ENCODE results near the gene KRTAP10-11. TPM values are rescaled to one million over a fixed set of nuclear protein-coding genes. Genes with fewer than 3 reads are reported as not detected.
"Not testable (repeated sequence)": the region's sequence is repeated elsewhere in the genome, so short reads cannot be mapped to it uniquely, and the experiment has no call there.

KRTAP10-11 gene
- total RNA-seq, 1 donor from 2014 or later = not detected

DNA sequence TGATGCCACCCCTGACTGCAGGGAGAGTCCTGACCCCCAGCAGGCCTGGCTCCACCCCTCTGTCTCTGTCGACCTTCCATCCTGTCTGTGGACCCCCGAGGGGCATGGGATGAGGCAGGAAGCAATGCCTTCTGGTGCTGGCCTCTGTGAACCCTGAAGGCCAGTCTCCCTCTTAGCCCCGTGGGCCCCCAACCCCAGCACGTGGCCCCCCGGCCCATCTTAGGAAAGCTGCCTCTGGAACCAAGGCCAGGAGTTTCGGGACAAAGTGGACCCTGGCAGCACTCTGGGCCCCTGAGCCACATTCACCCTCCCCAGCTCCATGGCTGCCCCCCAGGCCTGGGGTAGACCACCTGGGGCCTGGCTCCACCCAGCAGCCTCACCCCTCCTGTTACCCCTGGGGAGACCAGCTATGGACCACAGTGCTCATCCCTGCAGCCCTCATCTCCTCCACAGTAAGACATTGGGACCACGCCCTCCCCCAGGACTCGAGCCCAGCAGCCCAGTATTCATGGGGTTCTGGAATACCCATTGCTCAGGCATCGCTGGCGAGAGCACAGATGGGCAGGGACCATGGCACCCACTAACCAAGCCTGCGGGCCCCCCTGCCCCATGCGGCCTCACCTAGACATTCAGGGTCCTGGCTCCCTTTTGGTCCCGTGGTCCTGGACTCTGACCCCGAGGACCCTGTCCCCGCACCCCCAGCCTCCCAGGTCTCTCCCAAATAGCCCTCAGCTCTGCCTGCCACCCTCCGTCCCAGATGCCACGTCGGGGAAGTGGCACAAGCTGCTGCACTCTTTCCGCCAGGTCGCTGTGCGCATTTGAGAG is 7.5 kb upstream of the KRTAP10-11 start:
- DNase-seq (ENCODE audit: low read depth in 2 of 2) = not testable (repeated sequence)

GRCh38 chr21:44639331-44639655 is 6.9 kb upstream of the KRTAP10-11 start:
- DNase-seq (ENCODE audit: low read depth in 2 of 2) = no peak

- DNase-seq (ENCODE audit: low read depth in 2 of 2) = no peak
Measured at GRCh38 chr21:44640761-44641160, 5.5 kb upstream of the KRTAP10-11 start.

GRCh38 chr21:44643741-44644310 is 2.4 kb upstream of the KRTAP10-11 start:
- DNase-seq (ENCODE audit: low read depth in 2 of 2) = no peak

DNA sequence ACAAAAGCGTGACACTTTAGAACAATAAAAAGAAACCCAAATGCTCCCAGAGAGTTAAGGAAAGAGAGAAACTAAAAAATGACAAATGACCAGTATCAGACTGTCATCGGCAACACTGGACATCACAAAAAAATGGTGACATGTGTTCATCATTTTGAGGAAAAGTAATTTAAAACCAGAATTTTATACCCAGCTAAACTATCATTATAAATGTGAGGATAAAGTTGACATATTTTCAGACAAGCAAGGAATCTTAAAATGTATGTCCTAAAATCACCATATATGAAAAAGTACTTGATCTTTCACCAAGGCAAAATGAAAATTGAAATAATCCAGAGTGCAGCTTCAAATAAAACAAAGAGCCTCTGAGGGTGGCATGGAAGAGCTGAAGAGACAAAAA is 1.3 kb upstream of the KRTAP10-11 start:
- DNase-seq (ENCODE audit: low read depth in 2 of 2) = no peak

DNA sequence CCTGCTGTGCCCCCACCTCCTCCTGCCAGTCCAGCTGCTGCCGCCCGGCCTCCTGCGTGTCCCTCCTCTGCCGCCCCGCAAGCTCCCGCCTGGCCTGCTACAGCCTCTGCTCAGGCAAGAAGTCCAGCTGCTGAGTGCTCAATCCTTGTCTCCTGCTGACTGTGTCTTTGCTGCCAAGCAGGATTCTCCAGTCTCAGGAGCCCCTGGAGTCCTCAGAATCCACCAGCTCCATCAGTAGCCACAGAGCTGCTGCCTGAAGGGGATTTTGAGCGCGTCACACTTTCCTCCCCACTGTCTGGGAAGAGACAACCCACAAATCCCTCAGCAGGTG is 973 bp downstream of the KRTAP10-11 start:
- DNase-seq (ENCODE audit: low read depth in 2 of 2) = no peak

DNA sequence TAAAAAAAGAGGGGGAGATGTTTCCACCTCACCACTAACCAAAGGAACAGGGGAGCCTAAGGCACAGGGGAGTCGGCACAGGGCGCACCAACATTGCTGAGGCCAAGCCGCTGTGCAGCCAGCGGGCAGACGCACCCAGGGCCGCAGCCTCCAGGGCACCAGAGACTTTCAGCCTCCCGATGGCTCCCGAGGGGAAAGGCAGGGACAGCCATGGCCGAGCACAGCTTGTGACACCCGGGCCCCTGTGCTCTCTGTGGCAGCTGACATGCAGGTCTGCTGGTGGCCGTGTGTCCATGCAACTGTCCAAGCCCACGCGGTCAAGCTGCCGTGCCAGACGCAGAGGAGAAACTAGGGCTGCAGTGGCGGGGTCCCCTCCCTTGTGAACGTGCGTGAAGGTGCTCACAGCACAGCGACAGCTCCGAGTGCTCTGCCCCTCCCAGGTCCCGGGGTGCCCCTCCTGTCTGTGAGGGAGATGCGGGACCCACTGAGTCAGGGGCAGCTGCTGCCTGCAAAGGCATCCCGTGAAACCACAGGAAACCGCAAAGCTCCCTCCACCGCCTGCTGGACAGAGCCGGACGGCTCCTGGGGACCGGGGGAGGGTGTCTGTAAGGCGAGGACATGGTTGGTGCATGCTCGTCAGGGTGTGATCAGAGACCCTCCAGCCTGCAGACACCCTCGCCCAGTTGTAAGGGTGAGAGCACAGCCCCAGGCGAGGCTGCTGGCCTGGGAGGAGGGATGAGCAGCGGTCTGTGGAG is 2.5 kb downstream of the KRTAP10-11 start:
- no peak for DNase-seq (ENCODE audit: low read depth in 2 of 2)

- DNase-seq (ENCODE audit: low read depth in 2 of 2) = no peak
Measured at GRCh38 chr21:44649521-44650100, 3.4 kb downstream of the KRTAP10-11 start.

DNA sequence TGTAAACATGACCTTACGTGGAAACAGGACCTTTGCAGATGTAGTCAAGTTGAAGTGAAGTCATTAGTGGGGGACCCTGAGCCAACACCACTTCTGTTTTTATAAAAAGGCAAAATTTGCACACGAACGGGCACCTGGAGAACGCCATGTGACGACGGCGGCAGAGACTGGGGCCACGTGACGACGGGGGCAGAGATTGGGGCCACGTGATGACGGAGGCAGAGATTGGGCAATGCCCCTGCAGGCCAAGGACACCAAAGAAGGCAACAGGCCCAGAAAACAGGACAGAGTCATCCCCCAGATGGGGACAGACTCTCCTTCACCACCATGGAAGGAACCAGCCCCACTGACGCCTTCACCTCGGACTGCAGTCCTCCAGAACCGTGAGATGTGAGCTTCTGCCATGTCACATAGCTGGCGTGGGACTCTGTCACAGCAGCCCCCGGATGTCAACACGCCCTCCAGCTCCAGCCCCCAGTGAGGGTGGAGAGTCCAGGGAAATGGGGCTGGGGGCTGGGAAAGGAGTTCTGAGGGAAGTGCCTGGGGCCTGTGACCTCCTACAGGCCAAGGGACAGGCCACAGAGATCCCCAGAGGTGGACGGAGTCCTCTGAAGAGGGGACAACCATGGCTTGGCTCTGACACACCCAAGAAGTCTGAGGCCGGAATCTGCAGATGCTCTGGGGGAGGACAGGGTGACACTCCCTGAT is 4.2 kb downstream of the KRTAP10-11 start:
- DNase-seq (ENCODE audit: low read depth in 2 of 2) = no peak

DNA sequence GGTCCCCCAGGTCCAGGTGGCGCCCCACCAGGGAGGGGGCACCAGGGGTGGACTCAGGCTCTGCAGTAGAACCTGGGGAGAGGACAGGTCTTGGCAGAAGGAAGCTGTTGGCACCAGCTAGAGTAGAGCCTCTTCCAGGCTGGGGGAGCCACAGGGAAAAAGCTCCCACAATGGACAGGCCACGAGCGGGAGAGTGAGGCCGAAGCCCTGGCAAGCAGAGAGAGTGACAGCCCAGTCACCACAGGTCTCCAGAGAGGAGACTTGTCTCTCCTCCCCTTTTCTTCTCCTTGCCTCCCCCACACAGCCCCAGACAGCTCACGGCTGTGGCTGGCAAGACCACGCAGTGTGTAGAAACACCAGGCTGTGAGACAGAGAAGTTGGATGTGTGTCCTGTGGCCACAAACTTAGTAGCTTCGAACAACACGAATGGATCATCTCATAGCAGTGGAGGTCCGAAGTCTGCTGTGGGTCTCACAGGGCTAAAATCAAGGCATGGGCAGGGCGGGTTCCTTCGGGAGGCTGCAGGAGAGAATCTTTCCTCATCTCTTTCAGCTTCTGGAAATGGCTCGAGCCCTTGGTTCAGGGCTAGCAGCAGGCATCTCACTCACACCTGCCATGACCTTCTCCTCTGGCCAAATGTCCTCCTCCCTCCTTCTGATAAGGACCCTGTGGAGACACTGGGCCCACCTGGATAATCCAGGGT is 4.9 kb downstream of the KRTAP10-11 start:
- DNase-seq (ENCODE audit: low read depth in 2 of 2) = no peak

GRCh38 chr21:44653123-44653522 is 6.9 kb downstream of the KRTAP10-11 start:
- no peak for DNase-seq (ENCODE audit: low read depth in 2 of 2)

- no peak for DNase-seq (ENCODE audit: low read depth in 2 of 2)
Measured at GRCh38 chr21:44653656-44654575, 7.7 kb downstream of the KRTAP10-11 start.

- DNase-seq (ENCODE audit: low read depth in 2 of 2) = no peak
Measured at GRCh38 chr21:44654576-44655175, 8.5 kb downstream of the KRTAP10-11 start, which contains the start of gene KRTAP12-4. TSS of gene KRTAP12-4 (minus strand) at chr21:44654659. CDS start at chr21:44654614, 45 bp downstream.

DNA sequence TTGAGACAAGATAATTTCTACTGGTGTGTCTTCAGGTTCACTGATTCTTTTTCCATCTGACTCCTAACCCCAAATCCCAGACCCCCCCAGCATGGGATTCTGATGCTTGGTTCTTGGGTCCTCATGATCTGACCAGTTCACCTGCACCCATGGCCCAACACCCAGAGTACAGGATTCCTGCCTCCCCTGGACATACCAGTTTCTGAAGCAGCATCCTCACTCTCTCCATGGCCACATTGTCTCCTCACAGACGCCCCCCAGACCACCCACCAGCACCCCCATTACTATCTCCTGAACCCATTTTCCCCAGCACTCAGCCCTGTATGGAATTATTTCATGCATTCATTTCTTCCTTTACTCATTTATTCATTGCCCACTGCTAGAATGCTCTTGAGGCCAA is 10.7 kb downstream of the KRTAP10-11 start:
- no peak for DNase-seq (ENCODE audit: low read depth in 2 of 2)

DNA sequence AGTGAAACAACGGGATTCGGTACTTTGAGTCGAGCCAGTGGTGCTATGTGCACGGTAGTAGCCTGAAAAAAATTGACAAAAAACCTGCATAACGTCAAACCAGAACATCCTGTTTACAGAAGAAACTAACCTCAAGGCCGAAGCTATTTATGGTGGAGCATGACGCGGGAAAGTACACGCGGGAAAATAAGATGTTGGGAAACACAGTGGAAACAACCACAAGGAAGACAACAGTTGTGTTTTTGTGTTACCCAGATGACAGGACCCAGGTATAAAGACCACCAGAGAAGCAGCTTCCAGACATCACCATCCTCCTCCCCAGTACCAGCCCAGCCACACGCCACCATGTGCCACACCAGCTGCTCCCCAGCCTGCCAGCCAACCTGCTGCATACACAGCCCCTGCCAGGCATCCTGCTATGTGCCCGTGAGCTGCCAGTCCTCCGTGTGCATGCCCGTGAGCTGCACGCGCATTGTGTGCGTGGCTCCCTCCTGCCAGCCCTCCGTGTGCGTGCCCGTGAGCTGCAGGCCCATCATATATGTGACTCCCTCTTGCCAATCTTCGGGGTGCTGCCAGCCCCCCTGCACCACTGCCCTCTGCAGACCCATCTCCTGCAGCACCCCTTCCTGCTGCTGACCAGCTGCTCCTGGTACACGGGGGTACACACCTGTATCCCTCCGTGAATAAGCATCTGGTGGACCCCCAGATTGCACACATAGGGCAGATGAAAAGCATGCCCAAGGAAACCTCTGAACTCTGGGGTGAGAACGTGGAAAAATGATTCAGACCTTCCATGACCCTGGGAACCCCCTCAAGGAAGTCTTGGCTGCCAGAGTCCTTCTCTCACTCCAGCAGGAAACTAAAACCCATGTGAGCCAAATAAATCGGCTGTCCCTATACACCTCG is 11.7 kb downstream of the KRTAP10-11 start, which contains the start of gene KRTAP12-3:
Gene KRTAP12-3 (plus strand): TSS at position 298 of the 906 bp plus-strand sequence. CDS start 48 bp downstream, at position 346.
- DNase-seq (ENCODE audit: low read depth in 2 of 2) = no peak

- no peak for DNase-seq (ENCODE audit: low read depth in 2 of 2)
Measured at GRCh38 chr21:44658541-44658910, 12.3 kb downstream of the KRTAP10-11 start.

DNA sequence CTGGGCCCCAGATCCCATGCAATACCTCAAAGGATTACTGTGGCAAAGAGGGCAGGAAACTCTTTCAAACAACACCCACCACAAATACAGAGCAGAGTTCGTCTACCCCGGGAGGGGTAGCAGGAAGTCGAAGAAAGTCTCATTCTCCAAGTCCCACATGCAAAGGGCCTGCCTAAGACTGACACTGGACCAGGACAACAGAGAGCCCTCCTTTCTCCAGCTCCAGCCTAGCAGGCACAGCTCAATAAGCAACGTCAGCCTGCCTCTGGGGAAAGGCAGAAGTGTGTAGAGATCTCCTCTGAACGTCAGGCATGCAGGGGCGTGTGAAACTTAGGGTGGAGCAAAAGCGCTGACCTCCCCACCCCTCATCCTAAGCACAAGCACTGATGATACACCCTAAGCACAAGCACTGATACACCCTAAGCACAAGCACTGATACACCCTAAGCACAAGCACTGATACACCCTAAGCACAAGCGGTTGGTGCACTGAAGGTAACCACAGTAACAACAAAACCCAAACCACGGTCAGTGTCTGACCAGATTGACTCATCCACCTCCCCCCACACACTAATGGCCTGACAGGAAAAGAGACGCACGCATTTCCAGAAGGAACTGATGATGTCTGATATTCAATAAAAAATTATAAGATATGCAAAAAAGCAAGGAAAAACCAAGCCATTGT is 12.8 kb downstream of the KRTAP10-11 start:
- DNase-seq (ENCODE audit: low read depth in 2 of 2) = no peak

DNA sequence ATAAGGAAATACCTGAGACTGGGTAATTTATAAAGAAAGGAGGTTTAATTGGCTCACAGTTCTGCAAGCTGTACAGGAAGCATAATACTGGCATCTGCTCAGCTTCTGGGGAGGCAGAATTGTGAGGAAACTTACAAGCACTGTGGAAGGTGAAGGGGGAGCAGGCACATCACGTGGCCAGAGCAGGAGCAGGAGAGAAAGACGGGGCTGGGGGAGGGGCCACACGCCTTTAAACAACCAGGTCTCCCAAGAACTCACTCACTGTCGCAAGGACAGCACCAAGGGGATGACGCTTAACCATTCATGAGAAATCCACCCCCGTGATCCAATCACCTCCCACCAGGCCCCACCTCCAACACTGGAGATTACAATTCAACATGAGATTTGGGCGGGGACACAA is 15.4 kb downstream of the KRTAP10-11 start:
- not testable (repeated sequence) for DNase-seq (ENCODE audit: low read depth in 2 of 2)

All from dermis microvascular lymphatic vessel endothelial cell (primary cell).